Measurements from ENCODE around the gene GSTA4. TPM values are rescaled to one million over a fixed set of nuclear protein-coding genes. Genes with fewer than 3 reads are reported as not detected.

Gene GSTA4
- total and polyA plus RNA-seq, 7 donors = 4.8 to 20.1 (median 12.8) TPM

GRCh38 chr6:53029761-53030160 is 34.7 kb upstream of the GSTA4 start:
- intact Hi-C loops (cut with DNase I) = no loop called here
- no peak for TF ChIP-seq CTCF (IDR thresholded peaks at IDR 0.05)
- WGBS, 3 donors = 81 to 85% (median 84%) methylated on average over 3 of the region's 3 CpGs
- peaks cover 23% of the 10 kb centered on the region for H3K4me1 ChIP-seq
- H3K36me3 ChIP-seq (ENCODE audit: insufficient read depth in 1 of 2, low read depth in 1 of 2) = peaks cover 11 to 71% of the 10 kb centered on the region in 2 donors
- H3K4me3 ChIP-seq = no peak overlapping the region
- no peak overlapping the region for H3K27ac ChIP-seq
- H3K27me3 ChIP-seq (ENCODE audit: insufficient read depth in 3 of 3, low read length in 2 of 3) = no peaks in the 10 kb centered on the region
- DNase-seq (no peak), ATAC-seq (no peak)
- H3K9me3 ChIP-seq = no peaks in the 10 kb centered on the region

- Histone ChIP-seq H3K9me3 (no peaks in the 10 kb centered on the region), H3K36me3 (ENCODE audit: insufficient read depth in 1 of 2, low read depth in 1 of 2) (peaks cover 11 to 73% of the 10 kb centered on the region in 2 donors), H3K4me3 (no peak overlapping the region), H3K27me3 (ENCODE audit: insufficient read depth in 3 of 3, low read length in 2 of 3) (no peaks in the 10 kb centered on the region), H3K27ac (no peak overlapping the region), H3K4me1 (peaks cover 21% of the 10 kb centered on the region)
- intact Hi-C loops (cut with DNase I) = no loop called here
- ATAC-seq (no peak), DNase-seq (no peak)
- no peak for TF ChIP-seq CTCF (IDR thresholded peaks at IDR 0.05)
Observed at GRCh38 chr6:53029257-53029656, 34.2 kb upstream of the GSTA4 start.

GRCh38 chr6:53028467-53028866 is 33.4 kb upstream of the GSTA4 start:
- no peaks in the 10 kb centered on the region for H3K27me3 ChIP-seq (ENCODE audit: insufficient read depth in 3 of 3, low read length in 2 of 3)
- 95 to 100% (median 97%) methylated on average over 1 of the region's 1 CpG for WGBS, 3 donors
- H3K4me3 ChIP-seq = no peak overlapping the region
- intact Hi-C loops (cut with DNase I) = no loop called here
- no peaks in the 10 kb centered on the region for H3K9me3 ChIP-seq
- H3K4me1 ChIP-seq = peaks cover 13% of the 10 kb centered on the region
- ATAC-seq = no peak
- DNase-seq = no peak
- no peak overlapping the region for H3K27ac ChIP-seq
- peaks cover 11 to 81% of the 10 kb centered on the region in 2 donors for H3K36me3 ChIP-seq (ENCODE audit: insufficient read depth in 1 of 2, low read depth in 1 of 2)
- no peak for TF ChIP-seq CTCF (IDR thresholded peaks at IDR 0.05)

GRCh38 chr6:53027131-53027718 is 32.1 kb upstream of the GSTA4 start:
- intact Hi-C loops (cut with DNase I) = no loop called here
- DNase-seq (no peak), ATAC-seq (no peak)
- Histone ChIP-seq H3K27ac (no peak overlapping the region), H3K9me3 (no peaks in the 10 kb centered on the region), H3K4me3 (no peak overlapping the region), H3K4me1 (peaks cover 1% of the 10 kb centered on the region), H3K36me3 (ENCODE audit: insufficient read depth in 1 of 2, low read depth in 1 of 2) (peaks cover 11 to 80% of the 10 kb centered on the region in 2 donors), H3K27me3 (ENCODE audit: insufficient read depth in 3 of 3, low read length in 2 of 3) (no peaks in the 10 kb centered on the region)
- no peak for TF ChIP-seq CTCF (IDR thresholded peaks at IDR 0.05)
- WGBS, 3 donors = 81 to 83% (median 81%) methylated on average over 5 of the region's 5 CpGs

- no peak for ATAC-seq
- no peaks in the 10 kb centered on the region for H3K27me3 ChIP-seq (ENCODE audit: insufficient read depth in 3 of 3, low read length in 2 of 3)
Observed at GRCh38 chr6:53026526-53026925, 31.4 kb upstream of the GSTA4 start.

More at GRCh38 chr6:53026526-53026925, 31.4 kb upstream of the GSTA4 start:
- H3K27ac ChIP-seq = no peak overlapping the region
- no peaks in the 10 kb centered on the region for H3K9me3 ChIP-seq
- intact Hi-C loops (cut with DNase I) = no loop called here
- WGBS, 3 donors = 92 to 93% (median 93%) methylated on average over 3 of the region's 3 CpGs
- peaks cover 11 to 77% of the 10 kb centered on the region in 2 donors for H3K36me3 ChIP-seq (ENCODE audit: insufficient read depth in 1 of 2, low read depth in 1 of 2)
- H3K4me3 ChIP-seq = no peak overlapping the region
- H3K4me1 ChIP-seq = no peaks in the 10 kb centered on the region
- no peak for TF ChIP-seq CTCF (IDR thresholded peaks at IDR 0.05)
- DNase-seq = no peak

All from psoas muscle (tissue), 8 donors.